Stimulated activated naive CD8-positive, alpha-beta T cell treated with anti-CD3 and anti-CD28 coated beads, Interleukin-15, Interleukin-2, amounts not matched to agents 100 ng/mL and 50 ng/mL, for 24 hours (primary cell): ENCODE measurements around the gene ARL17B.
"Not testable (repeated sequence)": the region's sequence is repeated elsewhere in the genome, so short reads cannot be mapped to it uniquely, and the experiment has no call there.

Experiments used
- H3K27ac Mint-ChIP-seq: one replicate; pipeline ENCODE4 v1.8.0; 2021; ENCODE audit warnings: mild to moderate bottlenecking, mixed read lengths
- H3K27me3 Mint-ChIP-seq: one replicate; pipeline ENCODE4 v1.8.0; 2021; ENCODE audit warnings: mixed read lengths
- H3K36me3 Mint-ChIP-seq: one replicate; pipeline ENCODE4 v1.8.0; 2021; ENCODE audit warnings: low read depth, mixed read lengths
- H3K4me1 Mint-ChIP-seq: one replicate; pipeline ENCODE4 v1.8.0; 2021; ENCODE audit warnings: low read depth, mixed read lengths
- H3K4me3 Mint-ChIP-seq: one replicate; pipeline ENCODE4 v1.8.0; 2021; ENCODE audit warnings: mild to moderate bottlenecking, mixed read lengths
- H3K9me3 Mint-ChIP-seq: one replicate; pipeline ENCODE4 v1.8.0; 2021; ENCODE audit warnings: mixed read lengths

Gene ARL17B

DNA sequence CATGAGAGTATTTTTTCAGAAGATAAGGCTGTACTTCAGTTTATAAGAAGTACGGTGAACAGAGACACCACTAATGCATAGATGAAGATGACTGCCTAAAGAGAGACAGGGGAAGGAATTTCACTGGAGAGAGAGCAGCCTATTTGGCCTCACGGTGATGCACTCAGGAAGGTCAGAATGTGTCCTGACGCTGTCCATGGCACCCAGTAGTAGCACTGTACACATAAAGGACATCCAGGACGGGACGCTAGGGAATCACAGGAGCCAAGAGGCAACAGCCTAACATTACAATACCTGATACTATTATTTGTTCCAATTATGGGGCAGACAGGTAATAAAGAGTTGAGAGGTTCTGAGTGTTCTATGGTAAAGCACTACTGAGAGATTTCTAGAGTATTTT, 91.5 kb downstream of the ARL17B start:
- Mint-ChIP-seq H3K4me3 (no peak overlapping the region), H3K27ac (no peak overlapping the region), H3K9me3 (no peaks in the 10 kb centered on the region), H3K27me3 (peaks cover 11% of the 10 kb centered on the region), H3K4me1 (peaks cover 27% of the 10 kb centered on the region), H3K36me3 (no peaks in the 10 kb centered on the region)

DNA sequence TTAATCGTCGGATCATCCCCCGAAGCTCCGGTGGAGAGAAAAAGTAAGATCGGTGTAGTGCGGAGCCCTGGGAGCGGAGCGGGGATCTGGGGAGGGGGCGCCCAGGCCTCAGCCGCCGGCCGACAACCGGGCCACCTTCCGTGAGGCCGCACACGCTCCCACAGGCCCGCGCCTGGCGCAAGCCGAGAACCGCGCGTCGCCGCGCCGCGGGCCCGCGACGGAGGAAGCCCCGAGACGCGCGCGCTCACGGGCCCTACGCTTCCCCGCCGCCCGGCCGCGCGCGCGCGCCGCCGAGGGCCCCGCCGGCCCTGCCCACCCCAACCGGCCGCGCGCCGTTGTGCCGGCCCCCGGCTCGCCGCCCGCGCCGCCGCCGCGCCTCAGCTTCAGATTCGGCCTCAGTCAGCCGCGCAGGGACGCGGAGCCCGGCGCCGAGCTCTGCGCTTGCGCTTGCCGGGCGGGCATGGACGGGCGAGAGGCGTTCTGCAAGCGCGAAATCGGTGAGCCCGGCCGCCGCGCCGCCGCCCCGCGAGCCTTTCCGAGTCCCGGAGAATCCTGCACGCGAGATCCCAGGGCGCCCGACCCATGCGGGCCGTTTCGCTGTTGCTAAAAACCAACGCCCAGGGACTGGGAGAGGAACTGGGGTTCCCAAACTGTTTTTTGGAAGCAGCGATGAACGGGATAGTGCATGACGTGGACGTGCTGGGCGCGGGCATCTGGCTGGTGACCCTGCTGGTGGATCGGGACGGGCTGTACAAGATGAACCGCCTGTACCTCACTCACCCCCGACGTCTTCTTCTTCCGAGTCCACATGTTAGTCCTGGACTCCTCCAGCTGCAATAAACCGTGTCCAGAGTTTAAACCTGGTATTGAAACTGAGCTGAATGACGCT, 94.7 kb downstream of the ARL17B start:
- H3K36me3 Mint-ChIP-seq = no peaks in the 10 kb centered on the region
- H3K4me1 Mint-ChIP-seq = peaks cover 39% of the 10 kb centered on the region
- H3K4me3 Mint-ChIP-seq = peak overlapping the region; percentile 89
- peak overlapping the region; percentile 86 for H3K27ac Mint-ChIP-seq
- H3K27me3 Mint-ChIP-seq = peaks cover 11% of the 10 kb centered on the region
- H3K9me3 Mint-ChIP-seq = no peaks in the 10 kb centered on the region

DNA sequence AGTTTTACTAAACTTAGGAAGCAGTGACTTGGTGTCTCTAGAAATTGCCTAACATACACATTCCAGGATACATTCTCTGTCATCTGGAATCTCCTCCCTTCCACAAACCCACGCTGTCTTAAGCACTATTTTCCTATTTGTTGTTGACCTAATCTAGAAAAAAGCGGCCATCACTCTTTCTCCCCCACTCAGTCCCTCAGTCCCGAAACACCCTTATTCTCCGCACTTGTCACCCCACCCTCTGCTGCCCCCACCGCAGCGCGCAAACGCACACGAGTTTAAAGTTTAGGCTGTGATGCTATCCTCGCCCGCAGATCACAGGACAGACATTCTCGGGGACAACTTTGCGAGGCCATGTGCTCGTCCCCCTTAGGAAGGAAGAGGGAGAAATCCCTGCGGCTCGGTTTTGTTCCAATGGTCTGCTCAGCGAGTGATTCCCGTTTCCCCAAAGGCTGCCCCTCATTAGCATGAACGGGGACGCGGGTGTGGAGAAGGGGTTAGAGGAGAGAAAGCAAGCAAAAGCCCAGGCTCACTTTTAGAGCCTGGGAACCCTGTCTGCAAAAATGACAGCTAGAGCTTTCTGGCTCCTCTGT, 95.4 kb downstream of the ARL17B start:
- H3K4me1 Mint-ChIP-seq = peaks cover 39% of the 10 kb centered on the region
- peaks cover 11% of the 10 kb centered on the region for H3K27me3 Mint-ChIP-seq
- H3K4me3 Mint-ChIP-seq = peak overlapping the region; percentile 82
- not testable (repeated sequence) for H3K9me3 Mint-ChIP-seq, H3K36me3 Mint-ChIP-seq
- peak overlapping the region; percentile 75 for H3K27ac Mint-ChIP-seq

DNA sequence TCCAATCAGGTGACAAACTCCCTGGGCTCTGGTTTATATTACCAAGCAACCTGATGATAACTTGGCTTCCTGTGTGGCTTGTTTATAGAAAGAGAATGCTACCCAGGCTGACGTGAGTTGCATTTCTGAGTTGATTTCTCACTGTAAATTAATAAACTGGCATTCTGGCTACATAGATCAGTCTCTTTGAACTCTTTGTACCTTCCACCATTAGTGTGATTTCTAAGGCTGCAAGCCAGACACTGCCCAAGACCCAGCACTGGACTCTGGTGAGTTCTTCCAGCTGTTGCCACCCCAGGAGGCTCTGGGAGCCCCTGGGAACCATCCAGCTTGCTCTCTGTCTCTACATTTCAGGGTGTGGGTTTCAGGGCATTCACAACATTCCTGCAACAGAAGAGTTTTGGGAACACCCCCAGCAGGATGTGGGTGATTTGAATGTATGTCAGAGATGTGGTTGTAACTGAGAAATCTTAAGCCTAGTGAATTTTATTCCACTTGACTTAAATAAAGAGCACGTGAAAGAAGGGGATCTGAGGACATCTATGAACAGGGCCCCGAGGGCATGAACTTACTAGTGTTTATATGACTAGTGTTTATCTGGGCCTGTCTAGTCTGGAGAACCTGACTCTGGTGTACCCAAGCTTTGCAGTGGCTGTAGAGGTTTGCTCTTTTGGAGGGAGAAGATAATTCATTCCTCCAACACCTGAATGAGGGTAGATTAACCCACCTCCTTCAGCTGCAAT, 96.9 kb downstream of the ARL17B start:
- H3K27me3 Mint-ChIP-seq = peaks cover 6% of the 10 kb centered on the region
- peaks cover 46% of the 10 kb centered on the region for H3K4me1 Mint-ChIP-seq
- no peaks in the 10 kb centered on the region for H3K36me3 Mint-ChIP-seq
- no peaks in the 10 kb centered on the region for H3K9me3 Mint-ChIP-seq
- H3K4me3 Mint-ChIP-seq = peak overlapping the region; percentile 49
- H3K27ac Mint-ChIP-seq = peak overlapping the region; percentile 72

DNA sequence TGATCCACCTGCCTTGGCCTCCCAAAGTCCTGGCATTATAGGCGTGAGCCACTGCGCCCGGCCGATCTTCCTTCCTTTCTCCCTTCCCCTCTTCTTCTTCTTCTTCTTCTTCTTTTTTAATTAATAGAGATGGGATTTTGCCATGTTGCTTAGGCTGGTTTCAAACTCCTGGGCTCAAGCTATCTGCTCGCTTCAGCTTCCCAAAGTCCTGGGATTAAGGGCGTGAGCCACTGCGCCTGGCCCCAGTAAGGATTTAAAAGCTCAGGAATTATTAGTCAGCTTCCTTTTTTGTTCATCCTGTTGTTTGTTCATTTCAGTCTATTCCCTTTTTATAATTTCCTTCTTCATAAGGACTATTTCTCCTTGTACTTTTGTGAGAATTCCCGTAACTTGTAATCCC, 99.3 kb downstream of the ARL17B start:
- Mint-ChIP-seq H3K27me3 (no peaks in the 10 kb centered on the region), H3K4me3 (no peak overlapping the region), H3K36me3 (no peaks in the 10 kb centered on the region), H3K4me1 (peaks cover 35% of the 10 kb centered on the region), H3K9me3 (no peaks in the 10 kb centered on the region), H3K27ac (no peak overlapping the region)

DNA sequence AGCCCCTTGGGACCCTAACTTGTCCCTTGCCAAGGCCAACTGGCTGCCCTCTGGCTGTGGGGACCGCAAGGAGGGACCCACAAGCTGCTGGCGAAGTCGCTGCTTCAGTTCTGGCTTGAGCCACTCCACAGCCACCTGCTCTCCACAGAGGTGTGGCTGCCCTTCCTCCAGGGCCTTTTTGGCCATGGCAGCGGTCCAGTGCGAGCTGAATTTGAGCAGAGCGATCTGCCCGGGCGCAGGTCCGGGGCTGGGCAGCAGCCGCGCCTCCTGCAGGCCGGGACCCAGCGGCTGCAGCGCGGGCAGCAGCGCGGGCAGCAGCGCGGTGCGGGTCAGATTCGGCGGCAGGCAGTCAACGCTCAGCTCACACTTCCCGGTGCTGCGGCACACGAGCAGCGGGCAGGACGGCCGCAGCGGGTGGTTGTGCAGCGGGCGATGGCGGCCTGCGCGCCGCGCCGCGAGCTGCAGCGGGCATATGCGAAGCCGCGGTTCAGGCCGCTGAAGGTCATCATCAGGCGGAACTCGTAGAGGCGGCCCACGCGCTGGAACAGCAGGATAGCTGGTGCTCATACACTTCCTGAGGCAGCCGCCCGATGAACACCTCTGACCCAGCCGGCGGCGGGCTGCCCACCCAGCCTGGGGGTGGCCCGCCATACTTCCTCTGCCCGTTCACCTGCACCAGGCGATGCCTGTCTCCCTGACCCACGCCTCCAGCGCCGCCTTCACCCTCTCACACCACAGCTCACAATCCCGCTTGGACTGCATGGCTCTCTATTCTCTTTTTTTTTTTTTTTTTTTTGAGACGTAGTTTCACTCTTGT, 101.5 kb downstream of the ARL17B start:
- H3K36me3 Mint-ChIP-seq, H3K9me3 Mint-ChIP-seq, H3K27me3 Mint-ChIP-seq: not testable (repeated sequence)
- Mint-ChIP-seq H3K27ac (peak overlapping the region; percentile 28), H3K4me3 (peak overlapping the region; percentile 80), H3K4me1 (peaks cover 19% of the 10 kb centered on the region)

DNA sequence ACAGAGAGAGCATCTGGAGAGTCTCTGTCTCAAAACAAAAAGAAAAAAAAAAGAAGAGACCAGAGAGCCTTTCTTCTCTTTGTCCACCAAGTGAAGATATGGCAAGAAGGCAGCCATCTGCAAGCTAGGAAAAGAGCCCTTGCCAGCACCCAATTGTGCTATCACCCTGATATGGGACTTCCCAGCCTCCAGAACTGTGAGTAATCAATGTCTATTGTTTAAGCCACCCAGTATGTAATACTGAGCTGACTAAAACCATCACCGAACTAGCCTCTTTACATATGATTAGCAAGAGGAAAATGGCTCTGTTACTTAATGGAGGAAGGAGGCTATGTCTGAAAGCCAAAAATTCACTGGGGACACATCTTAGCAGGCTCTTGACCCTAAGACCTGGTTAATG, 105.2 kb downstream of the ARL17B start:
- not testable (repeated sequence) for H3K4me3 Mint-ChIP-seq, H3K4me1 Mint-ChIP-seq, H3K27me3 Mint-ChIP-seq, H3K27ac Mint-ChIP-seq, H3K9me3 Mint-ChIP-seq, H3K36me3 Mint-ChIP-seq

DNA sequence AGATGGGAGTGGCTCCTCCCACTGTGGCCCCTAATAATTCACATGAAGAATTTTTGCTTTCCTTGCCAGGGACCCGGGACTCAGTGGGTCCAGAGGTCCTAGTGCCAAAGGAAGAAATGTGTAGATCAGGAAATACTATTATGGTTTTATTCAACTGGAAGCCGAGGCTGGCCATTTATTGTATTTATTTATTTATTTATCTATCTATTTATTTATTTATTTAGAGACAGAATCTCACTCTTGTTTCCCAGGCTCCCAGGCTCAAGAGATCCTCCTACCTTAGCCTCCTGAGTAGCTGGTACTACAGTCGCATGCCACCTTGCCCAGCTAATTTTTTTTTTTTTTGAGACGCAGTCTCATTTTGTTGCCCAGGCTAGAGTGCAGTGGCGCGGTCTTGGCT, 107.4 kb downstream of the ARL17B start:
- H3K27ac Mint-ChIP-seq, H3K9me3 Mint-ChIP-seq, H3K36me3 Mint-ChIP-seq, H3K4me1 Mint-ChIP-seq, H3K4me3 Mint-ChIP-seq, H3K27me3 Mint-ChIP-seq: not testable (repeated sequence)

DNA sequence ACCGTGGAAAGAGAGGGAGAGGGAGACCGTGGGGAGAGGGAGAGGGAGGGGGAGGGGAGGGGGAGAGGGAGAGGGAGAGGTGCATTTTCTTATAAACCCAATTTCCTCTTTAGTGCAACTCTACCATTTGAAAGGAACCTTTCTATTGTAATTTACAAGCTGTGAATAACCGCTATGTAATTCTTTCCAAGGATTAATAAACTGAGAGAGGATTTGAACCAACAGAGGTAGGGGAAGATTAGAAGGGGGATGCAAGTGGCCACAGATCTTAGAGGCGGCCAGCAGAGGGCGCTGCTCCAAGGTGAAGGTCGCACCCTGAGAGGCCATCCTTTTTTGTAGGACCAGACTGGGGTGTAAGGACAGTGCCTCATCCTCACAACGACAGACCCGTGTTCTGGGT, 107.8 kb downstream of the ARL17B start:
- H3K4me1 Mint-ChIP-seq, H3K4me3 Mint-ChIP-seq, H3K27me3 Mint-ChIP-seq, H3K9me3 Mint-ChIP-seq, H3K36me3 Mint-ChIP-seq, H3K27ac Mint-ChIP-seq: not testable (repeated sequence)

DNA sequence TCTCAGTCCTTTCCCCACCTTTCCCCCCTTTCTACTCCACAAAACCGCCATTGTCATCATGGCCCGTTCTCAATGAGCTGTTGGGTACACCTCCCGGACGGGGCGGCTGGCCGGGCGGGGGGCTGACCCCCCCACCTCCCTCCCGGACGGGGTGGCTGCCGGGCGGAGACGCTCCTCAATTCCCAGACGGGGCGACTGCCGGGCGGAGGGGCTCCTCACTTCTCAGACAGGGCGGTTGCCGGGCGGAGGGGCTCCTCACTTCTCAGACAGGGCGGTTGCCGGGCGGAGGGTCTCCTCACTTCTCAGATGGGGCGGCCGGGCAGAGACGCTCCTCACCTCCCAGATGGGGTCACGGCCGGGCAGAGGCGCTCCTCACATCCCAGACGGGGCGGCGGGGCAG, 108.8 kb downstream of the ARL17B start:
- not testable (repeated sequence) for H3K4me1 Mint-ChIP-seq, H3K27ac Mint-ChIP-seq, H3K36me3 Mint-ChIP-seq, H3K27me3 Mint-ChIP-seq, H3K4me3 Mint-ChIP-seq, H3K9me3 Mint-ChIP-seq

DNA sequence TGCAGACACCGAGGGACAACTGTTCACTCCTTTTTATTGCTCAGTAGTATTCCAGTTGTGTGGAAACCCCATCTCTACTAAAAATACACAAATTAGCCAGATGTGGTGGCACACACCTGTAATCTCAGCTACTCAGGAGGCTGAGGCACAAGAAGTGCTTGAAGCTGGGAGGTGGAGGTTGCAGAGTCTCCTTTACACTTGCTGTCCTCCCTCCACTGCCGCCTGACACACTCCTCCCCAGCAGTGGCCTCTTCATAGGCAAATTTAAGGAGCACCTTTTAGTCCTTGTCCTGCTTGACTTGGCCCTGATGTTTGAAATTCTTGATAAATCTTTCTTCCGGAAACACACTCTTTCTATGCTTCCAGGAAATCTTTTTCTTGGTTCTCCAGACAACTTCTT, 112.4 kb downstream of the ARL17B start:
- not testable (repeated sequence) for H3K4me1 Mint-ChIP-seq, H3K4me3 Mint-ChIP-seq, H3K27me3 Mint-ChIP-seq, H3K27ac Mint-ChIP-seq, H3K9me3 Mint-ChIP-seq, H3K36me3 Mint-ChIP-seq

DNA sequence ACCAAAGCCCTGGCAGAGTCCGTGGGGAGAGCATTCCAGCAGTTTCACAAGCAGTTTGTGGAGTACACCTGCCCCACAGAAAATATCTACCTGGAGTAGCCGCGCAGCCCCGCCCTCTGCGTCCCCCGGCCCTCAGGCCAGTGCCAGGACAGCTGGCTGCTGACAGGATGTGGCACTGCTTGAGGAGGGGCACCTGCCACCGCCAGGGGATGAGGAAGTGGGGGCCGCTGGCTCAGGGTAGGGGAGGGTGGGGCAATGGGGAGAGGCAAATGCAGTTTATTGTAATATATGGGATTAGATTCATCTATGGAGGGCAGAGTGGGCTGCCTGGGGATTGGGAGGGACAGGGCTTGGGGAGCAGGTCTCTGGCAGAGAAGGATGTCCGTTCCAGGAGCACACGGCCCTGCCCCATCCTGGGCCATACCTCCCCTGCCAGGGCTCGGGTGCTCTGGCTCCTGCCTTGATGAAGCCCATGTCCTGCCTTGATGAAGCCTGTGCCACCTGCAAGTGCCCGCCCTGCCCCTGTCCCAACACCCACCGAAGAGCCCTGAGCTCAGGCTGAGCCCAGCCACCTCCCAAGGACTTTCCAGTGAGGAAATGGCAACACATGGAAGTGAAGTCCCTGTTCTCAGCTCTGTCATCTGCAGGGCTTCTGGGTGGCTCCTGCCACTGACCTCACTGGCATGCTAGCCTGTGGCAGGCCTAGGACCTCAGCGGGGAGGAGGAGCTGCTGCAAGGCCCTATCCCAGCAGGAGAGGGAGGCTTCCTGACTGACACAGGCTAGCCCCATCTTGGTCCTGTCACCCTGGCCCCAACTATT, 116.4 kb downstream of the ARL17B start:
- H3K4me1 Mint-ChIP-seq, H3K4me3 Mint-ChIP-seq, H3K36me3 Mint-ChIP-seq, H3K27ac Mint-ChIP-seq, H3K9me3 Mint-ChIP-seq, H3K27me3 Mint-ChIP-seq: not testable (repeated sequence)

DNA sequence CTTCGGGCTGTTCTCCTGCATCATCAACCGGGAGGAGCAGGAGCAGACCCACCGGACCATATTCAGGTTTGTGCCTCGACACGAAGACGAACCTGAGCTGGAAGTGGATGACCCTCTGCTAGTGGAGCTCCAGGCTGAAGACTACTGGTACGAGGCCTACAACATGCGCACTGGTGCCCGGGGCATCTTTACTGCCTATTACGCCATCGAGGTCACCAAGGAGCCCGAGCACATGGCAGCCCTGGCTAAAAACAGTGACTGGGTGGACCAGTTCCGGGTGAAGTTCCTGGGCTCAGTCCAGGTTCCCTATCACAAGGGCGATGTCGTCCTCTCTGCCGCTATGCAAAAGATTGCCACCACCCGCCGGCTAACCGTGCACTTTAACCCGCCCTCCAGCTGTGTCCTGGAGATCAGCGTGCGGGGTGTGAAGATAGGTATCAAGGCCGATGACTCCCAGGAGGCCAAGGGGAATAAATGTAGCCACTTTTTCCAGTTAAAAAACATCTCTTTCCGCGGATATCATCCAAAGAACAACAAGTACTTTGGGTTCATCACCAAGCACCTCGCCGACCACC, 117.1 kb downstream of the ARL17B start:
- not testable (repeated sequence) for H3K9me3 Mint-ChIP-seq, H3K36me3 Mint-ChIP-seq, H3K27me3 Mint-ChIP-seq, H3K4me1 Mint-ChIP-seq, H3K4me3 Mint-ChIP-seq, H3K27ac Mint-ChIP-seq

DNA sequence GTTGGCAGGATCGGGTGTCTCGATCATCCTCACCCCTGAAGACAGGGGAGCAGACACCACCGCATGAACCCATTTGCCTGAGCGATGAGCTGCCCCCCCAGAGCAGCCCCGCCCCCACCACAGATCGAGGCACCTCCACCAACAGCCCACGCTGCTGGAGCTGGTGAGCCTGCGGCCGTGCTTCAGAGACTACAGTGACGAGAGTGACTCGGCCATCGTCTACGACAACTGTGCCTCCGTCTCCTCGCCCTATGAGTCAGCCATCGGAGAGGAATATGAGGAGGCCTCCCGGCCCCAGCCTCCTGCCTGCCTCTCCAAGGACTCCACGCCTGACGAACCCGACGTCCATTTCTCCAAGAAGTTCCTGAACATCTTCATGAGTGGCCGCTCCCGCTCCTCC, 117.6 kb downstream of the ARL17B start:
- H3K27me3 Mint-ChIP-seq, H3K27ac Mint-ChIP-seq, H3K4me3 Mint-ChIP-seq, H3K36me3 Mint-ChIP-seq, H3K9me3 Mint-ChIP-seq, H3K4me1 Mint-ChIP-seq: not testable (repeated sequence)
